ENCODE measurements around the gene TIMM29. TPM values are rescaled to one million over a fixed set of nuclear protein-coding genes. Genes with fewer than 3 reads are reported as not detected.

Gene TIMM29
- total RNA-seq, 1 donor from 2014 or later: 25.8 TPM

GRCh38 chr19:10916602-10917001 lies 12.0 kb upstream of the TIMM29 start:
- Mint-ChIP-seq H3K27ac (ENCODE audit: unreplicated experiment) (no peak overlapping the region), H3K9me3 (ENCODE audit: unreplicated experiment) (no peaks in the 10 kb centered on the region), H3K4me1 (ENCODE audit: unreplicated experiment) (peaks cover 16% of the 10 kb centered on the region), H3K27me3 (ENCODE audit: unreplicated experiment) (no peaks in the 10 kb centered on the region), H3K4me3 (ENCODE audit: unreplicated experiment) (no peak overlapping the region), H3K36me3 (ENCODE audit: unreplicated experiment) (peaks cover 17% of the 10 kb centered on the region)
- no peak for DNase-seq (ENCODE audit: extremely low spot score, unreplicated experiment)
- no peak for TF ChIP-seq CTCF (IDR thresholded peaks at IDR 0.05)

- Mint-ChIP-seq H3K9me3 (ENCODE audit: unreplicated experiment) (no peaks in the 10 kb centered on the region), H3K4me3 (ENCODE audit: unreplicated experiment) (no peak overlapping the region), H3K27me3 (ENCODE audit: unreplicated experiment) (no peaks in the 10 kb centered on the region), H3K27ac (ENCODE audit: unreplicated experiment) (no peak overlapping the region), H3K4me1 (ENCODE audit: unreplicated experiment) (peaks cover 16% of the 10 kb centered on the region), H3K36me3 (ENCODE audit: unreplicated experiment) (peaks cover 13% of the 10 kb centered on the region)
- TF ChIP-seq CTCF (IDR thresholded peaks at IDR 0.05): no peak
- no peak for DNase-seq (ENCODE audit: extremely low spot score, unreplicated experiment)
These were observed 10.3 kb upstream of the TIMM29 start for GRCh38 chr19:10918359-10918758.

- H3K9me3 Mint-ChIP-seq (ENCODE audit: unreplicated experiment): no peaks in the 10 kb centered on the region
- H3K4me1 Mint-ChIP-seq (ENCODE audit: unreplicated experiment): peaks cover 14% of the 10 kb centered on the region
- H3K27me3 Mint-ChIP-seq (ENCODE audit: unreplicated experiment): no peaks in the 10 kb centered on the region
- DNase-seq (ENCODE audit: extremely low spot score, unreplicated experiment): no peak
- H3K4me3 Mint-ChIP-seq (ENCODE audit: unreplicated experiment): no peak overlapping the region
- H3K36me3 Mint-ChIP-seq (ENCODE audit: unreplicated experiment): peaks cover 17% of the 10 kb centered on the region
- no peak for TF ChIP-seq CTCF (IDR thresholded peaks at IDR 0.05)
- no peak overlapping the region for H3K27ac Mint-ChIP-seq (ENCODE audit: unreplicated experiment)
These were observed 9.0 kb upstream of the TIMM29 start for GRCh38 chr19:10919352-10920287.

GRCh38 chr19:10920288-10920655 lies 8.3 kb upstream of the TIMM29 start:
- DNase-seq (ENCODE audit: extremely low spot score, unreplicated experiment): no peak
- H3K4me3 Mint-ChIP-seq (ENCODE audit: unreplicated experiment): no peak overlapping the region
- H3K27me3 Mint-ChIP-seq (ENCODE audit: unreplicated experiment): no peaks in the 10 kb centered on the region
- peaks cover 8% of the 10 kb centered on the region for H3K4me1 Mint-ChIP-seq (ENCODE audit: unreplicated experiment)
- peaks cover 19% of the 10 kb centered on the region for H3K36me3 Mint-ChIP-seq (ENCODE audit: unreplicated experiment)
- H3K27ac Mint-ChIP-seq (ENCODE audit: unreplicated experiment): no peak overlapping the region
- no peaks in the 10 kb centered on the region for H3K9me3 Mint-ChIP-seq (ENCODE audit: unreplicated experiment)
- no peak for TF ChIP-seq CTCF (IDR thresholded peaks at IDR 0.05)

- Mint-ChIP-seq H3K4me3 (ENCODE audit: unreplicated experiment) (no peak overlapping the region), H3K4me1 (ENCODE audit: unreplicated experiment) (peaks cover 3% of the 10 kb centered on the region), H3K27ac (ENCODE audit: unreplicated experiment) (no peak overlapping the region), H3K36me3 (ENCODE audit: unreplicated experiment) (peaks cover 21% of the 10 kb centered on the region), H3K27me3 (ENCODE audit: unreplicated experiment) (no peaks in the 10 kb centered on the region), H3K9me3 (ENCODE audit: unreplicated experiment) (no peaks in the 10 kb centered on the region)
- DNase-seq (ENCODE audit: extremely low spot score, unreplicated experiment): no peak
- no peak for TF ChIP-seq CTCF (IDR thresholded peaks at IDR 0.05)
These were observed 7.8 kb upstream of the TIMM29 start for GRCh38 chr19:10920781-10921180.

Data from osteocyte (in vitro differentiated cells).